ENCODE results near the gene MAP6. TPM values are rescaled to one million over a fixed set of nuclear protein-coding genes. Genes with fewer than 3 reads are reported as not detected.

MAP6 gene
- total and polyA plus RNA-seq, 8 donors, result 0.88 to 17.4 (median 2.5) TPM

- DNase-seq, result no peak
- no peak for FAIRE-seq
- H3K36me3 ChIP-seq, result no peaks in the 10 kb centered on the region
- intact Hi-C loops (cut with DNase I), result no loop called here
- peaks cover 0 to 7% (median 0%) of the 10 kb centered on the region in 3 donors for H3K4me1 ChIP-seq
- H3K27ac ChIP-seq, result no peak overlapping the region
- peak in 3 of 4 donors; percentile 18 to 34 (median 19) for ATAC-seq
- no peaks in the 10 kb centered on the region for H3K9me3 ChIP-seq
- 37 to 52% methylated on average over 2 of the region's 2 CpGs for WGBS, 2 donors
- H3K27me3 ChIP-seq, result no peaks in the 10 kb centered on the region
- no peak overlapping the region for H3K4me3 ChIP-seq
- TF ChIP-seq CTCF (IDR thresholded peaks at IDR 0.05), result no peak
Measured at GRCh38 chr11:75593286-75593915, 75.4 kb downstream of the MAP6 start.

- no peaks in the 10 kb centered on the region for H3K9me3 ChIP-seq
- no peaks in the 10 kb centered on the region for H3K27me3 ChIP-seq
- DNase-seq (peak in 1 of 6 donors; percentile 29), ATAC-seq (peak; percentile 38 to 80 (median 63)), FAIRE-seq (no peak)
- no peak overlapping the region for H3K27ac ChIP-seq
- 44 to 46% methylated on average over 2 of the region's 2 CpGs for WGBS, 2 donors
- H3K4me3 ChIP-seq, result no peak overlapping the region
- H3K4me1 ChIP-seq, result peaks cover 0 to 7% (median 0%) of the 10 kb centered on the region in 3 donors
- H3K36me3 ChIP-seq, result no peaks in the 10 kb centered on the region
- TF ChIP-seq CTCF (IDR thresholded peaks at IDR 0.05), result no peak
- intact Hi-C loops (cut with DNase I), result no loop called here
Measured at GRCh38 chr11:75592715-75593114, 76.1 kb downstream of the MAP6 start.

GRCh38 chr11:75591966-75592365, 76.9 kb downstream of the MAP6 start:
- Histone ChIP-seq H3K9me3 (no peaks in the 10 kb centered on the region), H3K27ac (no peak overlapping the region), H3K27me3 (no peaks in the 10 kb centered on the region), H3K36me3 (no peaks in the 10 kb centered on the region), H3K4me1 (peaks cover 0 to 7% (median 0%) of the 10 kb centered on the region in 3 donors), H3K4me3 (no peak overlapping the region)
- no peak for DNase-seq
- intact Hi-C loops (cut with DNase I), result no loop called here
- no peak for FAIRE-seq
- 79 to 87% methylated on average over 6 of the region's 6 CpGs for WGBS, 2 donors
- TF ChIP-seq CTCF (IDR thresholded peaks at IDR 0.05), result no peak
- no peak for ATAC-seq

GRCh38 chr11:75591371-75591770, 77.5 kb downstream of the MAP6 start:
- peaks cover 0 to 7% (median 0%) of the 10 kb centered on the region in 3 donors for H3K4me1 ChIP-seq
- H3K27ac ChIP-seq, result no peak overlapping the region
- intact Hi-C loops (cut with DNase I), result no loop called here
- no peak overlapping the region for H3K4me3 ChIP-seq
- H3K27me3 ChIP-seq, result no peaks in the 10 kb centered on the region
- no peaks in the 10 kb centered on the region for H3K36me3 ChIP-seq
- 87 to 91% methylated on average over 8 of the region's 8 CpGs for WGBS, 2 donors
- ATAC-seq (no peak), FAIRE-seq (no peak), DNase-seq (no peak)
- no peak for TF ChIP-seq CTCF (IDR thresholded peaks at IDR 0.05)
- no peaks in the 10 kb centered on the region for H3K9me3 ChIP-seq

- no peak for DNase-seq
- H3K27ac ChIP-seq, result no peak overlapping the region
- H3K4me1 ChIP-seq, result peaks cover 0 to 7% (median 0%) of the 10 kb centered on the region in 3 donors
- no peak for ATAC-seq
- no peak for TF ChIP-seq CTCF (IDR thresholded peaks at IDR 0.05)
- 70 to 90% methylated on average over 2 of the region's 2 CpGs for WGBS, 2 donors
- H3K9me3 ChIP-seq, result no peaks in the 10 kb centered on the region
- H3K36me3 ChIP-seq, result no peaks in the 10 kb centered on the region
- no peak for FAIRE-seq
- intact Hi-C loops (cut with DNase I), result no loop called here
- H3K27me3 ChIP-seq, result no peaks in the 10 kb centered on the region
- no peak overlapping the region for H3K4me3 ChIP-seq
Measured at GRCh38 chr11:75589933-75590332, 78.9 kb downstream of the MAP6 start.
